Fibroblast of pulmonary artery (primary cell): ENCODE measurements around the gene STEAP4.
"Not testable (repeated sequence)": the region's sequence is repeated elsewhere in the genome, so short reads cannot be mapped to it uniquely, and the experiment has no call there.

Experiments used
- DNase-seq: peaks from one replicate; pipeline ENCODE4 v3.0.0-alpha.2; 2010; ENCODE audit warnings: low read depth
- H3K4me3 ChIP-seq: replicated peaks from 2 replicates; pipeline ENCODE4 v1.5.1; 2011; ENCODE audit warnings: low read depth, mild to moderate bottlenecking, control low read depth, low read length, moderate library complexity
- TF ChIP-seq, protein P1 (sequence below): IDR thresholded peaks from 2 replicates; pipeline ENCODE4 v1.5.1; 2011; ENCODE audit warnings: mild to moderate bottlenecking, control low read depth, low read length, inconsistent platforms; ENCODE audit errors: missing control alignments

STEAP4 gene

DNA sequence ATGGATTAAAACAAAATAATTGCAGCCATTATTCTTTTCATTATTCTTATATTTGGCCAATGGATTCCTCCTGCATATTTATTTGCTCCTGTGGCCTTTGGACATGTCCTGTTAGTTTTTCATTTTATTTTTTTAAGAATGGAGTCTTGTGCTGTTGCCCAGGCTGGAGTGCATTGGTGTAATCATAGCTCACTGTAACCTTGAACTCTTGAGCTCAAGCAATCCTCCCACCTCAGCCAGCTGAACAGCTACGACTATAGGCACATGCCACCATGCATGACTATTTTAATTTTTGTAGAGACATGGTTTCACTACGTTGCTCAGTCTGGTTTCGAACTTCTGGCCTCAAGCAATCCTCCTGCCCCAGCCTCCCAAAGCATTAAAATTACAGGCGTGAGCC is 44.1 kb downstream of the STEAP4 start:
- TF ChIP-seq, protein P1, sequence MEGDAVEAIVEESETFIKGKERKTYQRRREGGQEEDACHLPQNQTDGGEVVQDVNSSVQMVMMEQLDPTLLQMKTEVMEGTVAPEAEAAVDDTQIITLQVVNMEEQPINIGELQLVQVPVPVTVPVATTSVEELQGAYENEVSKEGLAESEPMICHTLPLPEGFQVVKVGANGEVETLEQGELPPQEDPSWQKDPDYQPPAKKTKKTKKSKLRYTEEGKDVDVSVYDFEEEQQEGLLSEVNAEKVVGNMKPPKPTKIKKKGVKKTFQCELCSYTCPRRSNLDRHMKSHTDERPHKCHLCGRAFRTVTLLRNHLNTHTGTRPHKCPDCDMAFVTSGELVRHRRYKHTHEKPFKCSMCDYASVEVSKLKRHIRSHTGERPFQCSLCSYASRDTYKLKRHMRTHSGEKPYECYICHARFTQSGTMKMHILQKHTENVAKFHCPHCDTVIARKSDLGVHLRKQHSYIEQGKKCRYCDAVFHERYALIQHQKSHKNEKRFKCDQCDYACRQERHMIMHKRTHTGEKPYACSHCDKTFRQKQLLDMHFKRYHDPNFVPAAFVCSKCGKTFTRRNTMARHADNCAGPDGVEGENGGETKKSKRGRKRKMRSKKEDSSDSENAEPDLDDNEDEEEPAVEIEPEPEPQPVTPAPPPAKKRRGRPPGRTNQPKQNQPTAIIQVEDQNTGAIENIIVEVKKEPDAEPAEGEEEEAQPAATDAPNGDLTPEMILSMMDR: no peak
- DNase-seq: no peak
- H3K4me3 ChIP-seq: no peak overlapping the region

DNA sequence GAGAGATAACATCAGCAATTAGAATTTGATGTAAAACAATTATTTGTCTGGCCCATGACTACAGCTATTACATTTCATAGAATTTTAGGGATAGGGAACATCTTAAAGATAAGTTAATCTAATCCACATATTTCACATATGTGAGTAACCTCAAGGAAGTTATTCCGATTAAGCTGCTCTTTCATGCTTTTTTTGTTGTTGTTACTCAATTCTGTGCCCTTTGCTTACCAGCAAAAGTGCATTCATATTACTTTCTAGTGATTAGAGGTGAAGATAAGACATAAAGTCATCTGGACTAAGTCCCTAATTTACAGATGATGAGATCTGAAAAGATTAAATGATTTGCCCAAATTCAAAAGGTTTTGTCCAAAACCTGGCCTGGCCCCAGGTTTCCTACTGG is 46.0 kb downstream of the STEAP4 start:
- H3K4me3 ChIP-seq: no peak overlapping the region
- TF ChIP-seq, protein P1: no peak
- no peak for DNase-seq

DNA sequence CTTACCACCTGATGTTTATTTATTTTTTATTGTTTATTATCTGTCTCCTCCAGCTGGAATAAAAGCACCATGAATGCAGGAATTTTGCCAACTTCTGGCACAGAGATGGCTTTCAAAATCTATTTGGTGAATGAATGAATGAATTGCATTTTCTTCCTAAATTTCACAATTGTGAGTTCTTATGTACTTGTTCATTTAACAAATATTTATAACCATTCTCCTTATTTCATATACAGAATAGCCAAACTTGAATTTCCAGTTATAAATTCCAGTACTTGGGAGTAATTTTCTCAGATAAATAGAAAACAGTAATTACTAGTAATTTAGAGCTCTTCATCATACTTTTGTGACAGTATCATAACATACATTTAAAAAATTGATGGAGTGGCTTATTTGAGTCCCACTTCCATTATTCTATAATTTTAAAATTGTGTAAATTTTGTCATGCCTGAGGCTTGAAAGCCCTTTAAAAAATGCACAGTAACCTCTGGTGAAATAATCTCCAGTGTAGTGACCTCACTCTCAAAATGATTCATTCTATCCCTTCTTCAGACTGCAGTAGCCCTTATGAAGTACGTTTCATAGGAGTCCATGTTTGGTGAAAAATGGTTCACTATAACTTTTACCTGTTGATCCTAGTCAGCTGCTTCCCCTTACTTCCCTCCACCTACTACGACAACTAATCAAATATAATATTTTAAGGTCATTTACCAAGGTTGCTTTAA is 46.9 kb downstream of the STEAP4 start:
- TF ChIP-seq, protein P1: no peak
- DNase-seq: no peak
- no peak overlapping the region for H3K4me3 ChIP-seq

DNA sequence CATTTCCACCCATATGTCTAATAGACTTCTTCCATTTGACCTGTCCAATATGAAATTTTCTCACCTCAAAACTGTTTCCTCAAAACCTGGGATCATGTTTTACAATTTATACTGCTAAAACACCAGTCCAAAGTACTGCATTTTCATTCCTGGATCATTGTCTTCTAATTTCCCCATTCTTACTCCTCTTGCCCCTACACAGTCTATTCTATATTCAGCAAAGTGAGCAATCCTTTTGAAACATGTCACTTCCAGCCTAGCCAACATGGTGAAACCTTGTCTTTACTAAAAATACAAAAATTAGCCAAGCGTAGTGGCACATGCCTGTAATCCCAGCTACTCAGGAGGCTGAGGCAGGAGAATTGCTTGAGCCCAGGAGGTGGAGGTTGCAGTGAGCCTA is 48.4 kb downstream of the STEAP4 start:
- H3K4me3 ChIP-seq, DNase-seq: not testable (repeated sequence)

DNA sequence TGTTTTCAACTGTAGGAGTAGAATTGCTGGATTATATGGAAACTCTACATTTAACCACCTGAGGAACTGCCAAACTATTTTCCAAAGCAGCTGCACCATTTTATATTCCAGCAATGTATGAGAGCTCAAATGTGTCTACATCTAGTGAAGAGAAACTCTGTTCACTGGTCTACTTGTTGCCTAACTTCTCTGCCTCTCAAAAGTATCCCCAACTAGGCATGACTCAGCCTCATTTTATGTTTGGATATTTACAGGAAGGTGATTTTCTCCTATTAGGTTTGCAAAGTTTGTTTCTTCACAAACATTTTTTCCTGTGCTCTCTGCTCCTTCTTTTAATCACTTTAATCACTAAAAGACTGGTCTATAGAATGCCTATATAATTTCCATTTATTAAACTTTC is 49.8 kb downstream of the STEAP4 start:
- TF ChIP-seq, protein P1: no peak
- H3K4me3 ChIP-seq: no peak overlapping the region

DNA sequence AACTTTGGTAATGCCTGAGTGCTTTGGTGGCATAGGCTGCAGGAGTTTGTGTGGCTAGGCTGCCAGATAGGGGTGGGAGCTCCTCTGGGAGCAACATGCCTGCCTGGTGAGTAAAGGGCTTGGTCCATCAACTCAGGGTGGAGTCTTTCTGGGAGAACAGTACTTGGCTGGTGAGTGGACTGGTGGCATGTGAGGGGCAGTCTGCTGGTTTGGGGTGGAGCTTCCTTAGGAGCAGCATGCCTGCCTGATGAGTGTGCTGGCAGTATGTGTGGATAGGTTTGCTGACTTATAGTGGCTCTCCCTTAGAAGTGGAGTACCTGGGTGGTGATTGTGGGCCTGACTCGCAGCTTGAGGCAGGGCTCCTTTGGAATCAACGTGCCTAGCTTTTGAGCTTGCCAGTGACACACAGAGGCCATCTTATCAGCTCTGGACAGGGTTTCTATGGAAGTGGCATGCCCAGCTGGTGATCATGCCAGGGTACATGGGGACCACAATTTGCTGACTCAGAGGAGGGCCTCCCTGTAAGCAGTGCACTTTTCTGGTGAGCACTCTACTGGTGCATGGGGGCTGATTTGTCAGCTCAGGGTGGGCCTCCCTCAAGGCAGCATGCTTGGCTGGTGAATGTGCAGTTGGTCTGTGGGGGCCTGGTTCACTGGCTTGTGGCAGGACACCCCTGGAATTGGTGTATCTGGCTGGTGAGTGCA is 51.8 kb downstream of the STEAP4 start:
- H3K4me3 ChIP-seq: no peak overlapping the region
- no peak for DNase-seq
- TF ChIP-seq, protein P1: no peak

More for the DNA sequence above, 49.8 kb downstream of the STEAP4 start:
- DNase-seq: no peak

DNA sequence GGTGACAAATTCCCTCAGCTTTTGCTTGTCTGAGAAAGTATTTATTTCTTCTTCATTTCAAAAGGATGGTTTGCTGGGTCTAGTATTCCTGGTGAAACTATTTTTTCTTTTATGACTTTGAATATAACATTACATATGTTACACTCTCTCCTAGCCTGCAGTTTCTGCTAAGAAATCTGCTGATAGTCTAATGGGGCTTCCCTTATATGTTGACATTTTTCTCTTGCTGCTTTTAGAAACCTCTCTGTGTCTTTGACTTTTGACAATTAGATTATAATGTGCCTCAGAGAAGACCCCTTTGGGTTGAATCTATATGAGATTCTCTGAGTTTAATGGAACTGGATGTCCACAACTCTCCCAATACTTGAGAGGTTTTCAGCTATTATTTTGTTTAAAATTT is 53.1 kb downstream of the STEAP4 start:
- TF ChIP-seq, protein P1: no peak
- no peak overlapping the region for H3K4me3 ChIP-seq
- no peak for DNase-seq
